Hematopoietic multipotent progenitor cell treated with erythropoietin and hydrocortisone succinate and interleukin-3 and kit ligand, for 15 days (in vitro differentiated cells): Measurements from ENCODE around the gene F12.

Source experiments
- DNase-seq: peaks from one replicate; pipeline ENCODE4 v3.0.0-alpha.2; 2015; ENCODE audit warnings: low spot score

F12 gene

GRCh38 chr5:177354711-177355110 lies 54.7 kb downstream of the F12 start:
- no peak for DNase-seq

GRCh38 chr5:177354256-177354655 lies 55.1 kb downstream of the F12 start:
- no peak for DNase-seq

DNA sequence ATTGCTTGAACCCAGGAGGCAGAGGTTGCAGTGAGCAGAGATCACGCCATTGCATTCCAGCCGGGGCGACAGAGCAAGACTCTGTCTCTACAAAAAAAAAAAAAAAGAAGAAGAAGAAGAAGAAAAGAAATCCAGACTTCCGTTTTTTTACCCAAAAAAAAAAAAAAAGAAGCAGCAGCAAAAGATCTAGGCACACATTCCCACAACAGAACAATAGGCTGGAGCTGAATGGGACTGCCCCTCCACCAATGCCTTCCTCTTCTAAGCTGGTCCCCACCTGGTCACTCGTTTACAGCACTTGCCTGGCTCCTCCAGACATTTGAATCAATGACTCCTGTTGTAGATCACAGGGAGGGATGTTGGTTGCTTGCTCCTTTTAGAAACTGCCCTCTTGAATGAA lies 56.3 kb downstream of the F12 start:
- no peak for DNase-seq
